Endodermal cell (in vitro differentiated cells): Measurements from ENCODE around the gene SPRYD3. TPM values are rescaled to one million over a fixed set of nuclear protein-coding genes. Genes with fewer than 3 reads are reported as not detected.

ENCODE experiments used
- DNase-seq: peaks from one replicate; pipeline ENCODE4 v3.0.0-alpha.2; 2017
- H3K27ac ChIP-seq: 2 replicates; pipeline ENCODE4 v1.5.1; 2013; ENCODE audit warnings: mild to moderate bottlenecking, low read depth, low read length, moderate library complexity
- H3K27me3 ChIP-seq: 2 replicates; pipeline ENCODE4 v1.6.1; 2013; ENCODE audit warnings: mild to moderate bottlenecking, low read length, moderate library complexity; ENCODE audit not compliant: insufficient read depth, control insufficient read depth, poor library complexity, severe bottlenecking
- H3K36me3 ChIP-seq: 2 replicates; pipeline ENCODE4 v1.7.0; 2013; ENCODE audit warnings: mild to moderate bottlenecking, low read length, moderate library complexity; ENCODE audit not compliant: control insufficient read depth, insufficient read depth
- H3K4me1 ChIP-seq: one replicate; pipeline ENCODE4 v1.7.0; 2013; ENCODE audit warnings: low read length; ENCODE audit not compliant: control insufficient read depth, insufficient read depth
- H3K4me3 ChIP-seq: 2 replicates; pipeline ENCODE4 v1.5.1; 2013; ENCODE audit warnings: mild to moderate bottlenecking, low read length, moderate library complexity
- H3K9ac ChIP-seq: 2 replicates; pipeline ENCODE4 v1.6.1; 2013; ENCODE audit warnings: mild to moderate bottlenecking, low read length, moderate library complexity; ENCODE audit not compliant: poor library complexity, severe bottlenecking; ENCODE audit errors: extremely low read depth
- H3K9me3 ChIP-seq: 2 replicates; pipeline ENCODE4 v1.6.1; 2013; ENCODE audit warnings: mild to moderate bottlenecking, low read length, moderate library complexity; ENCODE audit not compliant: control insufficient read depth
- H3K27ac Mint-ChIP-seq: 2 replicates; pipeline ENCODE4 v1.8.0; 2020; ENCODE audit warnings: mixed read lengths
- H3K27me3 Mint-ChIP-seq: 2 replicates; pipeline ENCODE4 v1.8.0; 2021; ENCODE audit warnings: mild to moderate bottlenecking, mixed read lengths; ENCODE audit not compliant: insufficient read depth
- H3K36me3 Mint-ChIP-seq: 2 replicates; pipeline ENCODE4 v1.8.0; 2020; ENCODE audit warnings: low read depth, mixed read lengths
- H3K4me1 Mint-ChIP-seq: 2 replicates; pipeline ENCODE4 v1.8.0; 2020; ENCODE audit warnings: mixed read lengths
- H3K4me3 Mint-ChIP-seq: 2 replicates; pipeline ENCODE4 v1.8.0; 2020; ENCODE audit warnings: mild to moderate bottlenecking, moderate library complexity, mixed read lengths
- H3K9me3 Mint-ChIP-seq: 2 replicates; pipeline ENCODE4 v1.8.0; 2020; ENCODE audit warnings: mild to moderate bottlenecking, mixed read lengths
- CTCF ChIP-seq: fragments of 200-600 bp; sonication (generic); conservative IDR thresholded peaks from 2 replicates; pipeline ENCODE4 v1.5.0; 2021; ENCODE audit warnings: antibody characterized with exemption, mild to moderate bottlenecking
- WGBS, 2 experiments: methylation state at CpG; one replicate each; pipeline versions ENCODE4 v1.1.5 to v1.1.7; 2013; ENCODE audit warnings: missing lambda C conversion rate in 2 of 2, mixed read lengths in 1 of 2; ENCODE audit not compliant: insufficient coverage in 1 of 2, insufficient read length in 1 of 2; 5-methylcytosine and 5-hydroxymethylcytosine counted together
- total RNA-seq, 2 donors: library from RNA; stranded (reverse); fragmentation: NEBNext Ultra II Directional in 1 of 2; extraction: Animal tissue kit (Norgen Biotek cat#: 25700) in 1 of 2; gene quantifications; 2 replicates in 1 of 2; 3 replicates in 1 of 2; pipeline ENCODE4 v1.2.1, GENCODE V29; 2021

The SPRYD3 gene
- total RNA-seq, 2 donors from 2014 or later, result 13.0 to 18.4 TPM

GRCh38 chr12:53057816-53058500, 21.2 kb downstream of the SPRYD3 start:
- Histone ChIP-seq H3K9me3 (no peaks in the 10 kb centered on the region), H3K9ac (no peak overlapping the region), H3K27me3 (no peaks in the 10 kb centered on the region), H3K27ac (no peak overlapping the region), H3K36me3 (peaks cover 11% of the 10 kb centered on the region), H3K4me3 (no peak overlapping the region), H3K4me1 (no peaks in the 10 kb centered on the region)
- no peak for TF ChIP-seq CTCF
- Mint-ChIP-seq H3K36me3 (no peaks in the 10 kb centered on the region), H3K27ac (no peak overlapping the region), H3K4me3 (no peak overlapping the region), H3K9me3 (no peaks in the 10 kb centered on the region), H3K27me3 (peaks cover 19% of the 10 kb centered on the region), H3K4me1 (peaks cover 10% of the 10 kb centered on the region)
- 95 to 96% methylated on average over 12 to 13 of the region's 13 CpGs for WGBS, 2 experiments
- peak; percentile 47 for DNase-seq

- WGBS, 2 experiments, result 94 to 100% methylated on average over 6 to 7 of the region's 7 CpGs
- no peaks in the 10 kb centered on the region for H3K4me1 ChIP-seq
- Mint-ChIP-seq H3K4me3 (no peak overlapping the region), H3K9me3 (no peaks in the 10 kb centered on the region), H3K27me3 (peaks cover 19% of the 10 kb centered on the region), H3K36me3 (peaks cover 4% of the 10 kb centered on the region), H3K4me1 (peaks cover 14% of the 10 kb centered on the region), H3K27ac (no peak overlapping the region)
- no peak overlapping the region for H3K4me3 ChIP-seq
- no peak for TF ChIP-seq CTCF
- peaks cover 16% of the 10 kb centered on the region for H3K36me3 ChIP-seq
- no peak overlapping the region for H3K9ac ChIP-seq
- no peaks in the 10 kb centered on the region for H3K9me3 ChIP-seq
- no peak overlapping the region for H3K27ac ChIP-seq
- no peaks in the 10 kb centered on the region for H3K27me3 ChIP-seq
- DNase-seq, result no peak
These were observed 22.3 kb downstream of the SPRYD3 start for GRCh38 chr12:53056901-53057300.

- Histone ChIP-seq H3K27me3 (no peaks in the 10 kb centered on the region), H3K9ac (no peak overlapping the region), H3K4me1 (peaks cover 5% of the 10 kb centered on the region), H3K9me3 (no peaks in the 10 kb centered on the region), H3K36me3 (peaks cover 20% of the 10 kb centered on the region), H3K27ac (no peak overlapping the region), H3K4me3 (no peak overlapping the region)
- Mint-ChIP-seq H3K27me3 (peaks cover 17% of the 10 kb centered on the region), H3K9me3 (no peaks in the 10 kb centered on the region), H3K27ac (no peak overlapping the region), H3K36me3 (peaks cover 5% of the 10 kb centered on the region), H3K4me3 (no peak overlapping the region), H3K4me1 (peaks cover 13% of the 10 kb centered on the region)
- DNase-seq, result no peak
- no peak for TF ChIP-seq CTCF
- WGBS, 2 experiments, result 87 to 89% methylated on average over 3 to 5 of the region's 5 CpGs
These were observed 22.9 kb downstream of the SPRYD3 start for GRCh38 chr12:53056296-53056695.
